Measurements from ENCODE around the gene ADORA2B.

GRCh38 chr17:15967706-15968399 lies 22.9 kb downstream of the ADORA2B start:
- TF ChIP-seq CTCF (IDR thresholded peaks at IDR 0.05) (no peak), POLR2A (IDR thresholded peaks at IDR 0.05) (no peak)
